HG03066 (cell line): ENCODE data around the gene FAM120AOS.

ENCODE experiments used
- ATAC-seq: cut with Tn5 transposase; IDR thresholded peaks from one replicate; pipeline ENCODE4 v1.9.1; 2021; ENCODE audit warnings: low read depth; ENCODE audit not compliant: unreplicated experiment

The FAM120AOS gene

GRCh38 chr9:93397661-93398373 lies 55.6 kb downstream of the FAM120AOS start:
- ATAC-seq, result no peak
